ENCODE data around the gene PTPRD. TPM values are rescaled to one million over a fixed set of nuclear protein-coding genes. Genes with fewer than 3 reads are reported as not detected.

PTPRD gene
- total RNA-seq, 1 donor from 2014 or later = 15.6 TPM

DNA sequence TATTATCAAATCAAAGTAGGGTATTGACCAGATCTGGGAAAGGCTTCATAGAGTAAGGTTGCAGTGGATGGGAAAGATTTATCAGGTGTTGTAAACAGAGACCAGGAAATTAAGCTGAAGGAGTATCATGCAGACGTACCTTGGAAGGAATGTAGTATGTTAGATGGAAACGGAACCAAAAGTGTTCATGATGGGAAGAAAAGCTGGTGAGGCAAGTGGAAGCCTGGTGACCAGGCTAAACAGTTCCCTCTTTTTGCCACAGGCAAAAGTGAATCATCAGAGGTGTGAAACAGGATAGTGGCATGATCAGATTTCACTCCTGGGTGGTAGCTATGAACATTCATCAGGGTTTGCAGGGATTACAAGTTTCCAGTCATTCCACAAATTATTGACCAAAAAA, 2033.1 kb downstream of the PTPRD start:
- TF ChIP-seq, protein P1, sequence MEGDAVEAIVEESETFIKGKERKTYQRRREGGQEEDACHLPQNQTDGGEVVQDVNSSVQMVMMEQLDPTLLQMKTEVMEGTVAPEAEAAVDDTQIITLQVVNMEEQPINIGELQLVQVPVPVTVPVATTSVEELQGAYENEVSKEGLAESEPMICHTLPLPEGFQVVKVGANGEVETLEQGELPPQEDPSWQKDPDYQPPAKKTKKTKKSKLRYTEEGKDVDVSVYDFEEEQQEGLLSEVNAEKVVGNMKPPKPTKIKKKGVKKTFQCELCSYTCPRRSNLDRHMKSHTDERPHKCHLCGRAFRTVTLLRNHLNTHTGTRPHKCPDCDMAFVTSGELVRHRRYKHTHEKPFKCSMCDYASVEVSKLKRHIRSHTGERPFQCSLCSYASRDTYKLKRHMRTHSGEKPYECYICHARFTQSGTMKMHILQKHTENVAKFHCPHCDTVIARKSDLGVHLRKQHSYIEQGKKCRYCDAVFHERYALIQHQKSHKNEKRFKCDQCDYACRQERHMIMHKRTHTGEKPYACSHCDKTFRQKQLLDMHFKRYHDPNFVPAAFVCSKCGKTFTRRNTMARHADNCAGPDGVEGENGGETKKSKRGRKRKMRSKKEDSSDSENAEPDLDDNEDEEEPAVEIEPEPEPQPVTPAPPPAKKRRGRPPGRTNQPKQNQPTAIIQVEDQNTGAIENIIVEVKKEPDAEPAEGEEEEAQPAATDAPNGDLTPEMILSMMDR (IDR thresholded peaks at IDR 0.05; ENCODE audit: borderline replicate concordance) = no peak
- H3K27me3 ChIP-seq (ENCODE audit: low read depth) = peaks cover 3% of the 10 kb centered on the region
- H3K36me3 ChIP-seq = no peaks in the 10 kb centered on the region
- DNase-seq = no peak
- intact Hi-C loops (cut with micrococcal nuclease) = no loop called here
- no peaks in the 10 kb centered on the region for H3K4me1 ChIP-seq
- no peaks in the 10 kb centered on the region for H3K9me3 ChIP-seq (replicated peaks)
- H3K4me3 ChIP-seq = no peak overlapping the region
- H3K27ac ChIP-seq (replicated peaks) = no peak overlapping the region

DNA sequence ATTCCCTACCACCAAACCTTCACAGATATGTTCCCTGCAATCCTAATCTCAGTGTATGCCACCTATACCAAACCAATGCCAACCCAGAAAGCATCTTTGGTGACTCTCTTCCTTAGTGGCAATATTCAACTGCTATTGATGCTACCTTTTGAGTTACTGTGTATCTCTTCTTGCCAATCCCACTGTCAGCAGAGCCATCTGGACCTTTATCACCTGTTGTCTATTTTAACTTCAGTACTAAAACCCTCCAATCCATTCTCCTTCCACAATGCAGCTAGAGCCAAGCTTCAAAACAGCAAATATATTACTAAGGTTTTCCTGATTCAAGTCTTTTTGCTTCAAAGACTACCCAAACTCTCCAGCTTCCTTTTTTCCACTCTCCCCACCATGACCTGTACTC, 2036.1 kb downstream of the PTPRD start:
- H3K27ac ChIP-seq (replicated peaks) = no peak overlapping the region
- no peak for DNase-seq
- H3K27me3 ChIP-seq (ENCODE audit: low read depth) = peaks cover 11% of the 10 kb centered on the region
- H3K9me3 ChIP-seq (replicated peaks) = no peaks in the 10 kb centered on the region
- H3K36me3 ChIP-seq = no peaks in the 10 kb centered on the region
- H3K4me1 ChIP-seq = peaks cover 4% of the 10 kb centered on the region
- intact Hi-C loops (cut with micrococcal nuclease) = no loop called here
- TF ChIP-seq, protein P1 (IDR thresholded peaks at IDR 0.05; ENCODE audit: borderline replicate concordance) = no peak
- no peak overlapping the region for H3K4me3 ChIP-seq

DNA sequence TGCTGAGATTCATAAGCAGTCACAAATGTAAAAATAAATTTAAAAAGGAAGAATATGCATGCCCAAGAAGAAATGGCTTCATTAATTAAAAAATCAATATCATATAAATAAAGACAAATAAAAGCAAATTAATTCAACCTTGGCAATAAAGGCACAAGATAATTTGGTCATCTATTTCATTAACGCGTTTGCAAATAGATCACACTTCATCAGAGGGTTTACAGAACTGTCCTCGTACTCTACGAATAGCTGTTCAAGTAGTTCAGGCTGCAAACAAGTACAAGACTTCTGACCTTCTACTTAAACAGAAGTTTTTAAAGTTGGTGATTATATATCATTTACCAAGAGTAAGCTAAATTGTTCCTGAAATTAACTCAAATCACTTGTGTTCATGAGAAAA, 2038.0 kb downstream of the PTPRD start:
- TF ChIP-seq, protein P1 (IDR thresholded peaks at IDR 0.05; ENCODE audit: borderline replicate concordance) = no peak
- intact Hi-C loops (cut with micrococcal nuclease) = no loop called here

DNA sequence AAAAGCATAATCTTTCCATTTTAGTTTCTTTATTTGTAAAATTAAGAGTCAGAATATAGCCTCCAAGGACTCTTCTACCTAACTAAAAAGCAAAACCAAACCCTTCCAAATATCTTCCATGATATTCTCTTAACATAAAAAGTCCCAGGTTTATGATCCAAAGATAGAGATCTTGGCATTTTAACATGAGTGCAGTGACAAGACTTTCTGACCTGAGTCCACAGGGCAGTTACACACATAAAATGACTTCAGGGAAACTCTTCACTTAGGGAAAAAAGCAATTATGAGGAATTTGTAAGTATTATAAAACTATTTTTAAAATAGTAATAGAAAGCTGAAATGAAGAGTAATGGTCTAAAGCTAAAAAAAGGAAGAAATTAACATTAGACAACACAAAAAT, 2040.6 kb downstream of the PTPRD start:
- peaks cover 11% of the 10 kb centered on the region for H3K27me3 ChIP-seq (ENCODE audit: low read depth)
- peaks cover 11% of the 10 kb centered on the region for H3K4me1 ChIP-seq
- H3K9me3 ChIP-seq (replicated peaks) = no peaks in the 10 kb centered on the region
- TF ChIP-seq, protein P1 (IDR thresholded peaks at IDR 0.05; ENCODE audit: borderline replicate concordance) = no peak
- H3K4me3 ChIP-seq = no peak overlapping the region
- no peak overlapping the region for H3K27ac ChIP-seq (replicated peaks)
- no peaks in the 10 kb centered on the region for H3K36me3 ChIP-seq
- intact Hi-C loops (cut with micrococcal nuclease) = no loop called here
- no peak for DNase-seq

More for the DNA sequence above, 2038.0 kb downstream of the PTPRD start:
- Histone ChIP-seq H3K4me1 (peaks cover 11% of the 10 kb centered on the region), H3K27me3 (ENCODE audit: low read depth) (peaks cover 11% of the 10 kb centered on the region), H3K4me3 (no peak overlapping the region), H3K27ac (replicated peaks) (no peak overlapping the region), H3K36me3 (no peaks in the 10 kb centered on the region), H3K9me3 (replicated peaks) (no peaks in the 10 kb centered on the region)
- DNase-seq = no peak

DNA sequence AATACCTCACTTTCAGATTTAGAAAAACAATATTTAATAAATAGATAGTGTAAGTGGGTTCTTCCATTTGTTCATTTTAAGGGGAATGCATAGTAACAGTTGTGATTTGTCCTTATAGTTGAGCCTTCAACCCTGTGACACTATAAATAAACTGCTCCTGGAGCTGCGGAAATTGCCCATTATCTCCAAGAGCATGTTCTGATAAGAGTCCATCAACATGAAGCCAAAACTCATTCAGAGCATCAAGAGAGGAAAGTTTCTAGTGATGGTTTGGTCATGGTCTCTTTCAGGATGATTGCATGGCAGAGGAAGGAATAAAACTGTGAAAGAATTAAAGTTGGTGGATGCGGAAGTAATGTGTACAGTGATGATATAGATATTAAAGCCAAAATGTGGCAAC, 2041.2 kb downstream of the PTPRD start:
- H3K9me3 ChIP-seq (replicated peaks) = no peaks in the 10 kb centered on the region
- intact Hi-C loops (cut with micrococcal nuclease) = no loop called here
- no peak overlapping the region for H3K4me3 ChIP-seq
- H3K27me3 ChIP-seq (ENCODE audit: low read depth) = peaks cover 8% of the 10 kb centered on the region
- DNase-seq = no peak
- H3K36me3 ChIP-seq = no peaks in the 10 kb centered on the region
- no peak overlapping the region for H3K27ac ChIP-seq (replicated peaks)
- TF ChIP-seq, protein P1 (IDR thresholded peaks at IDR 0.05; ENCODE audit: borderline replicate concordance) = no peak
- H3K4me1 ChIP-seq = peaks cover 11% of the 10 kb centered on the region

DNA sequence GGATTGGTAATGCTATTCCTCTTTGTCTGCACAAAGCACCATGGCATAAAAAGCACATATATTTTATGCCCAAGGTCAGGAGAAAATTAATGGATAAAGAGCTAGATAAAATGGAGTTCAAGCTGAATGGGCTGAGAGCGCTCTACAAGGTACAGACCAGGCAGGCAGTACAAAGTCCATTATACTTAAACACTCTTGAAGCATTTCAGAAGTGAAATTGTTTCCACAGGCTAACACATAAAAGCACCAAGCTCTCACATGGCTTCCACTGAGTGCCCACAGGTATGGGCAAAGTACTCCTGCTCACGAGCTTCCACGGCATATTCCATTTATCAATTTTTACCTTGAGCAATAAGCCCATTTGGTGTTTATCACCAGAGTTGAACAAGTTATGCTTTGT, 2042.0 kb downstream of the PTPRD start:
- H3K27ac ChIP-seq (replicated peaks) = no peak overlapping the region
- TF ChIP-seq, protein P1 (IDR thresholded peaks at IDR 0.05; ENCODE audit: borderline replicate concordance) = no peak

More for the DNA sequence above, 2042.0 kb downstream of the PTPRD start:
- Histone ChIP-seq H3K4me1 (peaks cover 11% of the 10 kb centered on the region), H3K9me3 (replicated peaks) (no peaks in the 10 kb centered on the region), H3K27me3 (ENCODE audit: low read depth) (peaks cover 8% of the 10 kb centered on the region), H3K36me3 (no peaks in the 10 kb centered on the region), H3K4me3 (no peak overlapping the region)
- no peak for DNase-seq
- intact Hi-C loops (cut with micrococcal nuclease) = no loop called here
